OCI-LY7 (cell line): ENCODE results near the gene KRTAP24-1.

Source experiments
- CTCF ChIP-seq: fragments of 200-600 bp; sonication (generic); conservative IDR thresholded peaks from 2 replicates; pipeline ENCODE4 v1.5.1; 2014; ENCODE audit warnings: mild to moderate bottlenecking, antibody characterized with exemption, low read length, moderate library complexity, mixed read lengths
- EZH2phosphoT487 ChIP-seq: fragments of 200-600 bp; sonication (generic); IDR thresholded peaks from 2 replicates; pipeline ENCODE4 v1.6.1; 2018; ENCODE audit warnings: low read depth, borderline replicate concordance, mild to moderate bottlenecking, mixed run types, antibody characterized with exemption, low read length, moderate library complexity, mixed read lengths

- TF ChIP-seq EZH2phosphoT487, result no peak
- TF ChIP-seq CTCF, result no peak
Observed at GRCh38 chr21:30255679-30256078, 27.1 kb downstream of the KRTAP24-1 start.
